G401 (cell line): Measurements from ENCODE around the gene ARHGAP8. TPM values are rescaled to one million over a fixed set of nuclear protein-coding genes. Genes with fewer than 3 reads are reported as not detected.

Source experiments
- total RNA-seq: library from RNA; depleted of rRNA; stranded (reverse); fragments of >200 nt; shearing (Covaris generic); gene quantifications from 2 replicates; pipeline ENCODE4 v1.2.3, GENCODE V29; 2014; rRNA removed

The ARHGAP8 gene
- total RNA-seq, 1 experiment from 2014 or later, result 15.7 TPM

Other genes starting within 250 kb of the ARHGAP8 start
- gene PRR5, start 50.4 kb upstream of the ARHGAP8 start, total RNA-seq, result 46.5 and 57.9 TPM in 2 replicates